ENCODE results near the gene CSNK1D. TPM values are rescaled to one million over a fixed set of nuclear protein-coding genes. Genes with fewer than 3 reads are reported as not detected.

Gene CSNK1D
- total RNA-seq, 2 experiments from 2014 or later = 118 to 182 TPM

GRCh38 chr17:82300707-82301270 is 27.3 kb upstream of the CSNK1D start:
- intact Hi-C loops (cut with DNase I, micrococcal nuclease) = no loop called here
- ChIA-PET POLR2A (interaction anchor here (0.6 to 9.6 kb wide), 7 partner anchors 8 to 131 kb away, joined by 3 to 94 read pairs (median 5); partner anchors contain the start of gene CD7), CTCF (interaction anchor here (0.6 to 4.5 kb wide), 6 partner anchors 8 to 635 kb away, joined by 3 to 23 read pairs (median 3); partner anchors contain the start of gene CD7)
- H3K9me3 Mint-ChIP-seq (ENCODE audit: low read depth) = no peaks in the 10 kb centered on the region
- peak overlapping the region; percentile 100 for H3K27ac Mint-ChIP-seq
- DNase-seq (peak; percentile 85), ATAC-seq (no peak)
- H3K4me1 Mint-ChIP-seq = peaks cover 69% of the 10 kb centered on the region
- peak overlapping the region; percentile 80 for H3K4me3 Mint-ChIP-seq
- peaks cover 4% of the 10 kb centered on the region for H3K36me3 Mint-ChIP-seq (ENCODE audit: low read depth)
- no peaks in the 10 kb centered on the region for H3K27me3 Mint-ChIP-seq

GRCh38 chr17:82300228-82300627 is 26.7 kb upstream of the CSNK1D start:
- Mint-ChIP-seq H3K4me1 (peaks cover 69% of the 10 kb centered on the region), H3K4me3 (peak overlapping the region; percentile 80), H3K27ac (peak overlapping the region; percentile 100), H3K36me3 (ENCODE audit: low read depth) (peaks cover 5% of the 10 kb centered on the region), H3K9me3 (ENCODE audit: low read depth) (peaks cover 2% of the 10 kb centered on the region), H3K27me3 (no peaks in the 10 kb centered on the region)
- intact Hi-C loops (cut with DNase I, micrococcal nuclease) = no loop called here
- ATAC-seq (no peak), DNase-seq (peak; percentile 18)
- ChIA-PET CTCF (interaction anchor here (0.6 to 4.5 kb wide), 6 partner anchors 17 to 597 kb away, joined by 3 to 23 read pairs (median 3); partner anchors contain the start of genes CD7 and MRPL12), POLR2A (interaction anchor here (0.6 to 9.6 kb wide), 6 partner anchors 8 to 130 kb away, joined by 3 to 94 read pairs (median 7); partner anchors contain the start of gene CD7)

DNA sequence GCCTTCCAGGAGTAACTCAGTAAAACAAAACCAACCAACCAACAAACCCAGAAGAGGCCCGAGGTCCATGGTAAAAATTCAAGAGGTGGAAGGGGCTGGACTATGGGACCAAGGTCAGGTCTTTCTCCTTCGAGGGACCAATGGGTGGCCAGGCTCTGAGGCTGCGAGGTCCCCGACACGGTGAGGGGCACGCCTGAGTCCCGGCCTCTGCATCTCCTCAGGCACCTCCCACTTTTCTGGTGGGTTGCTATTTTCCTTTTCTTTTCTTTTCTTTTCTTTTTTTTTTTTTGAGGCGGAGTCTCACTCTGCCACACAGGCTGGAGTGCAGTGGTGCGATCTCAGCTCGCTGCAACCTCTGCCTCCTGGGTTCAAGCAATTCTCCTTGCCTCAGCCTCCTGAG is 26.0 kb upstream of the CSNK1D start:
- intact Hi-C loops (cut with DNase I, micrococcal nuclease) = loop anchor here (2.0 to 10.0 kb wide), 8 partner anchors 87 to 785 kb away; partner anchors contain the start of genes ACTG1 (in 1 of the 2), CCDC57 (in 1 of the 2), FOXK2 (in 1 of the 2) and MAFG (in 1 of the 2)
- H3K36me3 Mint-ChIP-seq (ENCODE audit: low read depth) = peaks cover 9% of the 10 kb centered on the region
- ChIA-PET CTCF (interaction anchor here (0.6 to 2.1 kb wide), 5 partner anchors 18 to 193 kb away, joined by 3 to 9 read pairs (median 3); partner anchors contain the start of gene CD7), POLR2A (interaction anchor here (1.0 to 9.6 kb wide), 3 partner anchors 11 to 22 kb away, joined by 3 to 94 read pairs (median 62); partner anchors contain the start of gene CD7)
- DNase-seq = peak; percentile 83
- H3K4me1 Mint-ChIP-seq = peaks cover 69% of the 10 kb centered on the region
- H3K27me3 Mint-ChIP-seq = no peaks in the 10 kb centered on the region
- peak overlapping the region; percentile 80 for H3K4me3 Mint-ChIP-seq
- H3K27ac Mint-ChIP-seq = peak overlapping the region; percentile 100
- ATAC-seq = peak; percentile 45
- peaks cover 2% of the 10 kb centered on the region for H3K9me3 Mint-ChIP-seq (ENCODE audit: low read depth)

- POLR2A ChIA-PET = interaction anchor here (0.6 to 9.6 kb wide), 16 partner anchors 7 to 781 kb away, joined by 3 to 94 read pairs (median 6); partner anchors contain the start of genes CD7, CSNK1D and CYBC1
- peak; percentile 1 for ATAC-seq
- CTCF ChIA-PET = interaction anchor here (0.6 to 2.1 kb wide), 8 partner anchors 19 to 560 kb away, joined by 3 to 9 read pairs (median 3); partner anchors contain the start of genes CD7, CSNK1D and FOXK2
- H3K36me3 Mint-ChIP-seq (ENCODE audit: low read depth) = peaks cover 14% of the 10 kb centered on the region
- peak overlapping the region; percentile 80 for H3K4me3 Mint-ChIP-seq
- peaks cover 2% of the 10 kb centered on the region for H3K9me3 Mint-ChIP-seq (ENCODE audit: low read depth)
- H3K4me1 Mint-ChIP-seq = peaks cover 74% of the 10 kb centered on the region
- DNase-seq = peak; percentile 56
- intact Hi-C loops (cut with DNase I, micrococcal nuclease) = loop anchor here (1.0 to 10.0 kb wide), 10 partner anchors 8 to 784 kb away; partner anchors contain the start of genes ACTG1 (in 1 of the 2), CCDC57 (in 1 of the 2), CYBC1 (in 1 of the 2) and FOXK2 (in 1 of the 2)
- no peaks in the 10 kb centered on the region for H3K27me3 Mint-ChIP-seq
- H3K27ac Mint-ChIP-seq = peak overlapping the region; percentile 100
Observed at GRCh38 chr17:82298538-82299421, 25.3 kb upstream of the CSNK1D start.

DNA sequence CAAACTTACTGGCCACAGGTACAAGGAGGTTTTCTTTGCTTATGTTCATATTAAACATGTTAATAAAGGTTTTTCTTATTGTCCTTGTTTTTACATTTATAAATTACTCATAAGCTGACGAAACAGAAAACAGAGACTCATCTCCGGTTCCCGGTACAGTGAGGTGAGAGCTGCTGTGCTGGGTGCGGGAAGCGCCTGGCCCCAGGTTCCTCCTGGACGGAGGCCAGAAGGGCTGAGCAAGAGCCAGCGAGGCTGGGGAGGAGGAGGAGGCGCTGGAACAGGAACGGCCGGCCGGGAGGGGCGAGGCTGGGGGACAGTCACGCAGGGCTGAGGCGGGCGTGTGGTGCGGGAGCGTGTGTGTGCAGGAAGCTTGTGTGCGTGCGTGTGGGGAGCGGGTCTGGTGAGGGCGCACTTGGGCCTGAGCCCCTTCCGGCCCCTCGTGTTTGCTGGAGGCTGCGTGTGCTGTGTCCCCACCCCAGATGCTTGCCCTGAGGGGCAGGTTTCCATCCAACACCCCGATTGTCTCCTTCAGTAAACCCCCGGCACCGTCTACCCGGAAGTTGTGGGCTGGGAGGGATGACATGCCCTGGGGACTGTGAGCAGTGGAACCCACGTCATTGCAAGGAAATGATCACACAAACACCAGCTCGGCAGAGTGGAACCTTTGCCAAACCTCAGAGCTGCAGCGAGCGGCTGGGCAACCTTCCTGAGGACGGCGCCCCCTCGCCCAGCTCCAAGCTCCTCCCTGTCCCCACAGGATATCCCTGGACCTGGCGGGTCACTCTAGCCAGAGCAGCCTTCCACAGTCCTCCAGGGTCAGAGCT is 24.4 kb upstream of the CSNK1D start:
- H3K4me3 Mint-ChIP-seq = peak overlapping the region; percentile 80
- no peaks in the 10 kb centered on the region for H3K27me3 Mint-ChIP-seq
- intact Hi-C loops (cut with DNase I, micrococcal nuclease) = loop anchor here (1.0 to 10.0 kb wide), 15 partner anchors 8 to 783 kb away; partner anchors contain the start of genes CSNK1D (in 2 of the 2), ACTG1 (in 1 of the 2), CCDC57 (in 1 of the 2) and CYBC1 (in 1 of the 2)
- POLR2A ChIA-PET = interaction anchor here (0.6 to 9.6 kb wide), 17 partner anchors 8 to 153 kb away, joined by 3 to 94 read pairs (median 6); partner anchors contain the start of genes CD7, CSNK1D and CYBC1
- DNase-seq (peak; percentile 96), ATAC-seq (peak; percentile 62)
- peaks cover 70% of the 10 kb centered on the region for H3K4me1 Mint-ChIP-seq
- CTCF ChIA-PET = interaction anchor here (0.6 to 2.4 kb wide), 12 partner anchors 8 to 559 kb away, joined by 3 to 15 read pairs (median 4); partner anchors contain the start of genes CD7, CSNK1D and FOXK2
- peaks cover 18% of the 10 kb centered on the region for H3K36me3 Mint-ChIP-seq (ENCODE audit: low read depth)
- H3K9me3 Mint-ChIP-seq (ENCODE audit: low read depth) = peaks cover 2% of the 10 kb centered on the region
- H3K27ac Mint-ChIP-seq = peak overlapping the region; percentile 100

DNA sequence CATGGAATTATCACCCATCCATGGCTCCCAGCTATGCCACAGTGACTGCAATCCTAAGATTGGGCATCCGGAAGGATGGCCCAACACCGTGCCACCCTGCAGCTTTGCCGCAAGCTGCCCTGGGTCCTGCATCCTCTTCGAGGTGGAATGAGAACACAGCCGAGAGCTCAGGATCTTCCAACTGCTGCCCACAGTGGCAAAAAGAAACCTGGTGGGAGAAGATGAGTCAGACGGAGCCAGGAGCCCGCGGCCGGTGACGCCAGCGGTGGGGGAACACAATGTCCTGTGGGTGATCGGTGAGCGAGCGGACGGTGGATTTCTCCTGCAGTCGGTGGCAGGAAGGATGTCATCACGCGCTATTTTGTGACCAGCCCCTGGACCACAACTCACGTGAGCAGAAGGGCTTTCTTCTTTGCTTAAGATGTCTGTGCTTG is 23.8 kb upstream of the CSNK1D start:
- Mint-ChIP-seq H3K9me3 (ENCODE audit: low read depth) (peaks cover 2% of the 10 kb centered on the region), H3K36me3 (ENCODE audit: low read depth) (peaks cover 18% of the 10 kb centered on the region)
- ATAC-seq = peak; percentile 16

GRCh38 chr17:82296511-82297279 is 23.2 kb upstream of the CSNK1D start:
- peak; percentile 43 for DNase-seq
- Mint-ChIP-seq H3K27me3 (no peaks in the 10 kb centered on the region), H3K27ac (peak overlapping the region; percentile 100), H3K9me3 (ENCODE audit: low read depth) (peaks cover 2% of the 10 kb centered on the region), H3K4me1 (peaks cover 67% of the 10 kb centered on the region), H3K4me3 (peak overlapping the region; percentile 80), H3K36me3 (ENCODE audit: low read depth) (peaks cover 16% of the 10 kb centered on the region)
- ChIA-PET POLR2A (interaction anchor here (0.6 to 9.6 kb wide), 12 partner anchors 9 to 480 kb away, joined by 3 to 94 read pairs (median 8); partner anchors contain the start of genes CD7, CSNK1D and CYBC1), CTCF (interaction anchor here (0.8 to 2.4 kb wide), 9 partner anchors 9 to 175 kb away, joined by 3 to 15 read pairs (median 5); partner anchors contain the start of gene CD7)
- intact Hi-C loops (cut with DNase I, micrococcal nuclease) = loop anchor here (1.0 to 10.0 kb wide), 10 partner anchors 10 to 782 kb away; partner anchors contain the start of genes CSNK1D (in 2 of the 2), ACTG1 (in 1 of the 2), DCXR (in 1 of the 2) and FASN (in 1 of the 2)
- ATAC-seq = no peak

More for the DNA sequence above, 23.8 kb upstream of the CSNK1D start:
- CTCF ChIA-PET = interaction anchor here (0.8 to 2.4 kb wide), 10 partner anchors 8 to 176 kb away, joined by 3 to 15 read pairs (median 4); partner anchors contain the start of gene CD7
- intact Hi-C loops (cut with DNase I, micrococcal nuclease) = loop anchor here (1.0 to 10.0 kb wide), 10 partner anchors 9 to 782 kb away; partner anchors contain the start of genes CSNK1D (in 2 of the 2), ACTG1 (in 1 of the 2), DCXR (in 1 of the 2) and FASN (in 1 of the 2)
- Mint-ChIP-seq H3K4me3 (peak overlapping the region; percentile 80), H3K4me1 (peaks cover 69% of the 10 kb centered on the region), H3K27ac (peak overlapping the region; percentile 100), H3K27me3 (no peaks in the 10 kb centered on the region)
- POLR2A ChIA-PET = interaction anchor here (0.6 to 9.6 kb wide), 12 partner anchors 9 to 481 kb away, joined by 3 to 94 read pairs (median 8); partner anchors contain the start of genes CD7, CSNK1D and CYBC1
- peak; percentile 94 for DNase-seq

- intact Hi-C loops (cut with DNase I, micrococcal nuclease) = loop anchor here (10.0 kb wide), 4 partner anchors 171 to 781 kb away; partner anchors contain the start of genes ACTG1 (in 1 of the 2) and MAFG (in 1 of the 2)
- ATAC-seq (no peak), DNase-seq (no peak)
- H3K4me3 Mint-ChIP-seq = no peak overlapping the region
- peak overlapping the region; percentile 71 for H3K27ac Mint-ChIP-seq
- ChIA-PET POLR2A (interaction anchor here (1.1 kb wide), 1 partner anchor 12 kb away, joined by 4 read pairs; no protein-coding TSS in a partner anchor), CTCF (no interaction called here)
- peaks cover 58% of the 10 kb centered on the region for H3K4me1 Mint-ChIP-seq
- H3K36me3 Mint-ChIP-seq (ENCODE audit: low read depth) = peaks cover 16% of the 10 kb centered on the region
- H3K9me3 Mint-ChIP-seq (ENCODE audit: low read depth) = peaks cover 2% of the 10 kb centered on the region
- no peaks in the 10 kb centered on the region for H3K27me3 Mint-ChIP-seq
Observed at GRCh38 chr17:82295472-82295814, 21.9 kb upstream of the CSNK1D start.

Data from activated CD4-positive, alpha-beta T cell treated with anti-CD3 and anti-CD28 coated beads for 36 hours (primary cell).